Transverse colon (tissue), 4 donors: Measurements from ENCODE around the gene PACRG.

Experiments
- CTCF ChIP-seq, 5 experiments: fragments of 200-600 bp in 3 of 5; fragments of 450-650 bp in 2 of 5; sonication (generic) in 3 of 5; IDR thresholded peaks; 1 replicate in 2 of 5; 2 replicates in 3 of 5; pipeline ENCODE4 v1.5.1; 2016 to 2017; ENCODE audit warnings: antibody characterized with exemption in 5 of 5, inconsistent platforms in 3 of 5, mild to moderate bottlenecking in 2 of 5, moderate library complexity in 1 of 5
- POLR2A ChIP-seq: fragments of 450-650 bp; IDR thresholded peaks from one replicate; pipeline ENCODE4 v1.6.1; 2016; ENCODE audit warnings: antibody characterized with exemption, mild to moderate bottlenecking, moderate library complexity
- POLR2AphosphoS5 ChIP-seq, 3 donors: sonication (generic); formaldehyde crosslinking; IDR thresholded peaks; one replicate each; pipeline ENCODE4 v1.6.1; 2016; ENCODE audit warnings: antibody characterized with exemption in 3 of 3

DNA sequence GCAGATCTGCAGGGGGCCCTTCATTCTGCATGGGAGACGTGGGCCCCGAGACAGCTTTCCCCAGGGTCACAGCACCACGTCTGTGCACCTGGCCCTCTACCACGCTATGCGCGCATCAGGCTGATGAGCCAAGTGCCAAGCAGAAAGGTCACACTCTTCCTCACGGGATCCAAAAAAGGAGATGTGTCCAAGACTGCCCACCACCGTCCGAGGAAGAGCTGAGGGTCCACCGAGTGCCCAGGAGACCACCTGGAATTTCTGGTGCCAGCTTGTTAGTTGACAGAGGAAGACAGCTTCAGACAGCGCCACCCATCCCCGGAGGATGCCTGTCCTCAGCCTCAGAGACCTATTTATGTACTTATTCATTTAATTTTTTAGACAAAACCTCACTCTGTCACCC is 609.2 kb downstream of the PACRG start:
- TF ChIP-seq CTCF (IDR thresholded peaks at IDR 0.05) (no peak), POLR2A (no peak), POLR2AphosphoS5 (IDR thresholded peaks at IDR 0.05) (no peak)
